Measurements from ENCODE around the gene HOXA5.

HOXA5 gene

GRCh38 chr7:27170426-27171324 is 27.2 kb upstream of the HOXA5 start:
- DNase-seq (ENCODE audit: low spot score): no peak

DNA sequence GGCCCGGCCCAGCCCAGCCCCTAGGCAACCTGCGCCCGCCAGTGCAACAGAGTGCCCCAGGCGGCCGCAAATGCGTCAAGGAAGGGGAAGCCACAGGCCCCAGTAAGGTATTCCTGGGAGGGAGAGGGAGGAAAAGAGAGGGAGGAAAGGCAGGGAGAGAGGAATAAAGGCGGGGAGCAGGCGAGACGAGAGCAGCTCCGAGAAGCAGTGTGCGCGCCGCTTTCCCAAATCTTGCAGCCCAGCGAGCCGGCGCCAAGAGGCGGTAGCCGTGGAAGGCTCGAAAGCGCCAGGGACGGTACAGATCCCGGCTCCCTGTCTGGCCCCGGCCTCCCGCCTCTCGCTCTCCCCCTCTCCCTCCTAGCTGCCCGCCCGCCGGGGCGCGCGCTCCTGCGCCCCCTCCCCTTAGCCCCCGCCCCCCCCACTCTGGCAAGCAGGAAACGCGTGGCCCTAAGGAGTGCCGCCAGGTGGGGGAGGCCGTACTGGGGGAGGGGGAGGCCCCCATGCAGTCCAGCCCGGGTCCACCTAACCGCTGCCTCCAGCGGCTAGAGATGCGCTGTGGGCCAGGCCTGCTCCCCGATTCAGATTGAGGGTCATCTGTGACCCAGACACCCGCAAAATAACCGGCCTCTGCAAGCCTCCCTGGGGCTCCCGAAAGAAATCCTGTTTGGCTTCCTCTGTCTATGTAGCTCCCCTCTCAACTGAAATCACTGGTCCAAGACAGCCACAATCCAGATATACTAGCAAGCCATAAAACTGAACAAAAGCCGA is 26.4 kb upstream of the HOXA5 start:
- no peak for DNase-seq (ENCODE audit: low spot score)

GRCh38 chr7:27168265-27168947 is 24.9 kb upstream of the HOXA5 start:
- no peak for DNase-seq (ENCODE audit: low spot score)

DNA sequence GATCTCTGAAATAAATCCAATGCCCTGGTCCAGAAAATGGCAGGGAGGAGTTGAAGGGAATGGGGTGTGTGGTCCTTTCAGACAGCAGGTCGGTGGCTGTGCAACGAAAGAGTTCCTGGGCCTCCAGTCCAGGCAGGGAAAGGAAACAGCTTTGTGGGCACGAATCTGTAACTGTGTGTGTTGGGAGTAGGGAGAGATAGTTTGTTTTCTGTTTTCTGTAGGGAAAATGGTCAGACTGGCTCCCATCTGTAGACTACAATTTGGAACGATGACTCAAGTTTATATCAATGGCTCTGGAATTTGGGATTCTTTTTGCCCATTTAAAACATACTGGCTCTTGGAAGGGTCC is 24.4 kb upstream of the HOXA5 start:
- DNase-seq (ENCODE audit: low spot score): no peak

DNA sequence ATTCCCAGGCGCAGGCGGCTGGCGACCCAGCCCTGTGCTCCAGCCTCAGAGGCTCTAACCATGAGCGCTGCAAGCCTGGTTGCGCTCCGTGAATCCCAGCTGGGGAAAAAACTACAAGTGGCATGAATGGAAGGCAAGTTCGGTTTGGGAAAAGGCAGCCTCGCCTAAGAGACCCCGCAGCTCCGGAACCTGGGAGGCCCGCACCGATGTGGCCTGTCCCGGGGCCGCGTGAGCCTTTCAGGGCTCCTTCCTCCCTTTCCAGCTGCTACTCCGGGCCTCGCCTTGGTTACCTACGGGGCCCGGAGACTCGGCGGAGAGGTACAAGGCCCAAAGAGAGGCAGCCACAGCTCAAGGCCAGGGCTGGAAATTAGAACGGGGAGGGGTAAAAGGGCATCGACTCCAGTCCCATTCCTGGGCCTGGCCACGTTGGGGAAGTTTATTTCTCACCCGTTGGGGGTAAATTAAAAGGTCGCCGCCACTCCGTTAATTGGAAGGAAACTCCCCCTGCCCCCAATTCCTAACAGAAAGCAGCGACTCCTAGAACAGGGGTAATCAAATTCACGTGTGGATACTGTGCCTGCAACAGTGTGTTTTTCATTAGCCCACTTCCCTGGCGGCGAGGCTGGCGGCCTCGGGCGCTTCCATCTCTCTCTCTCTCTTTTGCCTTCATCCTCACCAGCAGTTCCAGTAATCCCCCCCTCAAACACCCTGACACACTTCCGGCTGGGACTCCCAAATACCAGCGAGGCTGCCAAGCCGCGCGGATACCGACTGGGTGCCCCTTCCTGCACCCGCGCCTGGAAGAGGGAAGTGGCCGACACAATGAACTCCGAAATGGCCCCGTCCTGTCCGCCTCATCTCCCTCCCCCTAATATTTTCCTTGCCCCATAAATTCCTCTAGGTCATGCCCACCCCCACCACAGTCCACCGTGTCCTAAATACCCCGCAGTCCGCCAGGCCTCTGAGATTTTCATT is 23.3 kb upstream of the HOXA5 start:
- no peak for DNase-seq (ENCODE audit: low spot score)

- DNase-seq (ENCODE audit: low spot score): no peak
Observed at GRCh38 chr7:27165996-27166530, 22.6 kb upstream of the HOXA5 start.

GRCh38 chr7:27165089-27165995 is 21.9 kb upstream of the HOXA5 start, which contains the start of gene HOXA9:
Gene HOXA9, minus strand, starts transcription at chr7:27165537. Its CDS starts 80 bp downstream, at chr7:27165457.
- peak; percentile 90 for DNase-seq (ENCODE audit: low spot score)

DNA sequence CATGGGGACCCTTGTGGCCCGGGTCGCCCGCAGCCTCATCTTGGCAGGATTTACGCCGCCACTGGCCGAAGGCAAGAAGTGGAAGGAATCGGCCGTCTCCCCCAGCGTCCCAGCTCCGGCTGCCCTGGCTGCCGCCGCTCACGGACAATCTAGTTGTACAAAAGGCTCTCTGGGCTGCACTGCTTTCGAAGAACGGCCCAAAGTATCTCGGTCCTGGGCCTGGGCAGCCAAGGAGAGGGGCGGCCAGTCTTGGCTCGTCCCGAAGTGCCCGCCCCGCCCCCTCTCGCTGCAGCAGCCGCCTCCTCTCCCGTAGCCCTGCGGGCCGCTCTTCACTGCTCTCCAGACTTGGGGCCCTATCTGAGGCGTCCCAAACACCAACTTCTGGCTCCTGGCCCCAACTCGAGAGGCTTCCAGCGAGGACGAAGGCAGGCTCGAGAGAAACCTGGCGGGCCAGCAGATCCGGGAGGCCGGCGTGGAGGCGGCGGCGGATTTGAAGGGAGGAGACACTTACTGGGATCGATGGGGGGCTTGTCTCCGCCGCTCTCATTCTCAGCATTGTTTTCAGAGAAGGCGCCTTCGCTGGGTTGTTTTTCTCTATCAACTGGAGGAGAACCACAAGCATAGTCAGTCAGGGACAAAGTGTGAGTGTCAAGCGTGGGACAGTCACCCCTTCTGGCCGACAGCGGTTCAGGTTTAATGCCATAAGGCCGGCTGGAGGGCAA is 21.0 kb upstream of the HOXA5 start:
- DNase-seq (ENCODE audit: low spot score): no peak

DNA sequence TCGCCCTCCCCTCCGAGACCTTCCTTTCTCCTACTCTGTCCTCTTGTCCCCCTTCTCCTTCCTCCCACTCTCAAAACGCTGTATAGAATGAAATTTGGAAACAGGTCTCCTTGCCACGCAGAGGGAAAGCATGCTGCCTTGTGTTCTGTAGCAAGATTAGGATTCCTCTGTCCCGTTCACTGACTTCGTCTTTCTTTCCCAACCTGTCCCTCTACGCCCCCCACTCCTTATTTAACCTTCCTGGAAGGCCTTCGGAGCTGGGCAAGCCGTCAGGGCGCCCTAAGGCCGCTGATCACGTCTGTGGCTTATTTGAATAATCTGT is 20.5 kb upstream of the HOXA5 start:
- DNase-seq (ENCODE audit: low spot score): no peak

- no peak for DNase-seq (ENCODE audit: low spot score)
Observed at GRCh38 chr7:27163288-27164044, 20.0 kb upstream of the HOXA5 start.

GRCh38 chr7:27162561-27163287 is 19.2 kb upstream of the HOXA5 start:
- DNase-seq (ENCODE audit: low spot score): no peak

DNA sequence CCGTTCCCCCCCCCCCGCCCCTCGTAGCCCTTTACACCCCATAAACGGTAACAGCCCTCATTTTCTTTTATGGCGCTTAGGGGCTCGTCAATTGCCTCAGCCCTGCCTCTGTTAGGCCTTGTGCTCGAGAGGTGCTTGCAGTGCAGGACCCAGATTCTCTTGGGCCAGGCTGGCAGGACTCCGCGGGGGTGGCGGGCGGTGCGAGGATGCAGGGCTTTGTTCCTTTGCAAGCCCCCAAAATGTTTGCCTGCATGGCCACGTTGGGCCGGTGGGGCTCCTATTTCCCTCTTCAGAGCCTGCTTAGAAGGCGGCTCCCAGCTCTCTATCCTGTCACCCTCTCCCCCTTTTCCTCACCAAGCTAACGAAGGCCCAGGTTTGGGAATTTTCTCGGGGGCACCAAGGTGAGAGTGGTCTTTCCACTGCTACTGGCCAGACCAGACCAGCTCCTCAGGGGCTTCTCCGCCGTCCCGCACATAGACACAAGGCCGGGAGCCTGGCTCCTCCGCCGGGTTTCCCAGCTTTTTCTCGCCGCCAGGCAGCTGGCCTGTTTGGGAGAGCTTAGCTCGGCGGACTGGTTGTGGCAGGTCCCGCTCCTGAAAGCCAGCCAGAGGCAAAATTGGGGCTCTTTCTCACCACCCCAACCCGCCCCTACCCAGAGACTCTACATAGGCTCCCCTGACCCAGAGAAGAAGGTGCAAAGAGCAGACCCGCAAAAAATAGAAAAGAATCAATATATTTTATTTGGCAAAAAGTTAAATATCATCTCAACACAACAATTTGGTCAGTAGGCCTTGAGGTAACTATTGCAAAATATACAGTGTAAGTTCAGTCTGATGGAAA is 18.5 kb upstream of the HOXA5 start:
- DNase-seq (ENCODE audit: low spot score): no peak

DNA sequence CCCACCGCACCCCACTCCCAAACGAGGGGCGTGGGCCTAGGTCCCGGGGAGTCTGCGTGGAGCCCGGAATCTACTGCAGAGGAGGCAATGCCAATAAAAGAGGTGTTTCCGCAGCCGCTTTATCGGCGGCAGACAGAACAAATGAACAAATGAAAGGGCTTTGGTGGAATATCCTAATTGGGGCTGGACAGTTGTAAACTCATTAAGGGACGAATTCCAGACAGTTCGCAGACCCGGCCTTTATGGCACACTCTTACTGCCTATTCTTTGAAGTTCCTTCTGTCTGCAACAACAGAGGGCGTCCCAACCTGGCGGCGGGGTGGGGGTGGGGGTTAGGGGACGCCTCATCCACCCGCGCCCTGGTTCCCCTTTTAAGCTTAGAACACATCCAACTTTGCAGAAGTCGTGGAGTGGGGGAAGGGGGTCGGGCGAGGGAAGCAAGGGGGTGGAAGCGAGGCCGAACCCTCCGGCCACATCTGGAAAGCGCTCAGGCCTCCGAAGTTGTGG is 17.8 kb upstream of the HOXA5 start:
- DNase-seq (ENCODE audit: low spot score): no peak

DNA sequence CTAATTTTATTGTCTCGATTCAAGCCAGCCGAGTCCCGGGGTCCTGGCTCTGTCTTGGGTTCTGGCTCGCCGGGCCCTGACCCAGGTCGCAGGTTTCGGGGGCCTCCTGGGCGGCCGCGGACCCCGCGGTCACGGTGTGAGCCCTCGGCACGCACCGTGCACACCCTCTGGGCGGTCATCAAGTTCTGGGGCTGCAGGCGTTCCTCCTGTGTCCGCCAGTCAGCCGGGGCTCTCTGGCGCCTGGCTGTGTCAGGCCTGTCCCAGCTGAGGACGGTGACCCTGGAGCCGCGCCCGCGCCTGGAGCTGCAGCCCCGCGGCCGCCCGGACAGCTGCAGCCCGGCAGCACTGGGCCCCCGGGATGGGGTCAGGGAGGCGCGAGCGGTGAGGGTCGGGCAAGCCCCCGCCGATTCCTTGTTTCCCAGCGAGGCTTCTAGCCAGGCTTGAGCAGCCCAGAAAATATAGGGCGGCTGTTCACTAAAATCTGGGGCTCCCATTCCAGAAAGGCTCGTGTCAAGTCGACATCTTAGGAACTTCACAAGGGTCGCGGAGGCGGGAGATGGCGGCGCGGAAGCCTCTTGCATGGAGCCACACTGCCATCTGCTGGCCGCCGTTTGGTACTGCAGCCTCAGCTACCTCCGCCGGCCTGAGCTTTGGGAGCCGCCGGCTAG is 17.2 kb upstream of the HOXA5 start:
- peak; percentile 90 for DNase-seq (ENCODE audit: low spot score)

GRCh38 chr7:27160145-27160545 is 16.7 kb upstream of the HOXA5 start:
- DNase-seq (ENCODE audit: low spot score): no peak

Data from kidney capillary endothelial cell (primary cell).